Measurements from ENCODE around the gene ZNF84. TPM values are rescaled to one million over a fixed set of nuclear protein-coding genes. Genes with fewer than 3 reads are reported as not detected.

ZNF84 gene
- total RNA-seq, 4 donors from 2014 or later, result 21.6 to 62.0 (median 30.1) TPM

DNA sequence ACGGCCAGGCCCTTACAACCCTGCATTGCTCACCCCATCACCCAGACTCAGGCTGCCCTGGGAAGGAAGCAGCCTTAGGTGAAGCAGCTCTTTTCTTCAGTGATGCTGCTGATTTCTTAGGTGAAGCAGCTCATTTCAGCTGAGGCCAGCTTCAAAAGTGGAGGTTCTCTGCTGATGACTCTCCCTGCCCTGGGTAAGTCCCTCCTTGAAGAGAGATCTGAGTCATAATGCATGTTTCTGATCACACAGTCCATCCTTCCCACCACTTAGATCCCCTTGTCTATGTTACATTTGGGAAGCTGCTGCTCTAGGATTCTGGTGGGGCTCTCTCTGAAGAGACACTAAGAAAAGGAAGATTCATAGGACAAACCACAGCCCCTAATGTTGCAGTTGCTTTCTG lies 26.2 kb downstream of the ZNF84 start:
- H3K9me3 ChIP-seq, result peaks cover 17 to 100% (median 75%) of the 10 kb centered on the region in 4 donors

DNA sequence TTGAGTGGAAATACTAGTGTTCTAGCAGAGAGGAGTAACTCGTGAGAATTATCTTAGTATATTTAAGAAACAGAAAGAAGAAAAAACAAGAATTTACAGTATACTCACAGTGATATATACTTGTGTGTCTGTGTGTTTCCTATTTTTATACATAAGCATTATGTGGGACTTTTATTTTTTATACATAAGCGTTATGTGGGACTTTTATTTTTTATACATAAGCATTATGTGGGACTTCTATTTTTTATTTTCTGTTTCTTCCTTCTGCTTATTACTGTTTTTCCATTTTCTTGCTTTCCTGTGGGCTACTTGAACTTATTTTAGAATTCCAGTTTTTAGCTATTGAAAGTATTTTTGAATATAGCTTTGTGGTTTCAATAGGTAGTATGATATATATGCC lies 36.5 kb downstream of the ZNF84 start:
- Histone ChIP-seq H3K36me3 (peaks cover 0 to 7% (median 0%) of the 10 kb centered on the region in 3 donors), H3K4me1 (no peaks in the 10 kb centered on the region), H3K27me3 (no peaks in the 10 kb centered on the region), H3K9me3 (peaks cover 0 to 100% (median 35%) of the 10 kb centered on the region in 4 donors), H3K4me3 (no peak overlapping the region), H3K27ac (no peak overlapping the region)
- DNase-seq (ENCODE audit: low spot score in 2 of 2), result no peak
- 87 to 94% methylated on average over 2 of the region's 2 CpGs for WGBS, 2 donors
- TF ChIP-seq, protein P1, sequence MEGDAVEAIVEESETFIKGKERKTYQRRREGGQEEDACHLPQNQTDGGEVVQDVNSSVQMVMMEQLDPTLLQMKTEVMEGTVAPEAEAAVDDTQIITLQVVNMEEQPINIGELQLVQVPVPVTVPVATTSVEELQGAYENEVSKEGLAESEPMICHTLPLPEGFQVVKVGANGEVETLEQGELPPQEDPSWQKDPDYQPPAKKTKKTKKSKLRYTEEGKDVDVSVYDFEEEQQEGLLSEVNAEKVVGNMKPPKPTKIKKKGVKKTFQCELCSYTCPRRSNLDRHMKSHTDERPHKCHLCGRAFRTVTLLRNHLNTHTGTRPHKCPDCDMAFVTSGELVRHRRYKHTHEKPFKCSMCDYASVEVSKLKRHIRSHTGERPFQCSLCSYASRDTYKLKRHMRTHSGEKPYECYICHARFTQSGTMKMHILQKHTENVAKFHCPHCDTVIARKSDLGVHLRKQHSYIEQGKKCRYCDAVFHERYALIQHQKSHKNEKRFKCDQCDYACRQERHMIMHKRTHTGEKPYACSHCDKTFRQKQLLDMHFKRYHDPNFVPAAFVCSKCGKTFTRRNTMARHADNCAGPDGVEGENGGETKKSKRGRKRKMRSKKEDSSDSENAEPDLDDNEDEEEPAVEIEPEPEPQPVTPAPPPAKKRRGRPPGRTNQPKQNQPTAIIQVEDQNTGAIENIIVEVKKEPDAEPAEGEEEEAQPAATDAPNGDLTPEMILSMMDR (IDR thresholded peaks at IDR 0.05), result no peak
- TF ChIP-seq EP300 (IDR thresholded peaks at IDR 0.05) (no peak), POLR2A (IDR thresholded peaks at IDR 0.05) (no peak)

More for the DNA sequence above, 26.2 kb downstream of the ZNF84 start:
- no peak overlapping the region for H3K27ac ChIP-seq
- WGBS, 2 donors, result 91 to 100% methylated on average over 1 of the region's 1 CpG
- peaks cover 0 to 56% (median 0%) of the 10 kb centered on the region in 3 donors for H3K36me3 ChIP-seq
- no peaks in the 10 kb centered on the region for H3K27me3 ChIP-seq
- no peak overlapping the region for H3K4me3 ChIP-seq
- TF ChIP-seq, protein P1 (IDR thresholded peaks at IDR 0.05), result no peak
- no peak for TF ChIP-seq EP300 (IDR thresholded peaks at IDR 0.05)
- no peak for TF ChIP-seq POLR2A (IDR thresholded peaks at IDR 0.05)
- DNase-seq (ENCODE audit: low spot score in 2 of 2), result no peak
- no peaks in the 10 kb centered on the region for H3K4me1 ChIP-seq

DNA sequence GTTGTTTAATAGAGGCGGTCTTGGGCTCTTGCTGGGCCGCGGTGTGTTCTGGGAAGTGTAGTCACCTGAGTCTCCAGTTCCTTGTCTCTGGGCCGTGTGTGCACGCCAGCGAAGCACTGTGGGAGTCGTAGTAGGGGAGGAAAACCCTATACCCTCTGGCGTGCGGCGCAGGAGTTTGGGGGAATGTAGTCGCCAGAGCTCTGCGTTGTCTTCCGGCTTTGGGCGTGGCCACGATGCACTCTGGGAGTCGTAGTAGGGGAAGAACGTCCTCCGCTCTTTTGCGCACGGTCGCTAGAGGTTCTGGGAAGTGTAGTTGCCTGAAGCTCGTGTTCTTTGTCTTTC lies 42.7 kb downstream of the ZNF84 start:
- Histone ChIP-seq H3K4me3 (peak overlapping the region; percentile 64 to 91 (median 85)), H3K27me3 (no peaks in the 10 kb centered on the region), H3K9me3 (peaks cover 0 to 83% (median 36%) of the 10 kb centered on the region in 4 donors), H3K27ac (peak overlapping the region; percentile 96 to 99 (median 97)), H3K4me1 (peaks cover 0 to 13% (median 5%) of the 10 kb centered on the region in 4 donors), H3K36me3 (peaks cover 9 to 36% (median 18%) of the 10 kb centered on the region in 3 donors)
- TF ChIP-seq, protein P1 (IDR thresholded peaks at IDR 0.05), result no peak
- TF ChIP-seq EP300 (IDR thresholded peaks at IDR 0.05) (peak; percentile 32 to 84), POLR2A (IDR thresholded peaks at IDR 0.05) (no peak)
- WGBS, 2 donors, result 1 to 2% methylated on average over 22 of the region's 22 CpGs
- DNase-seq (ENCODE audit: low spot score in 2 of 2), result peak; percentile 93 to 95

DNA sequence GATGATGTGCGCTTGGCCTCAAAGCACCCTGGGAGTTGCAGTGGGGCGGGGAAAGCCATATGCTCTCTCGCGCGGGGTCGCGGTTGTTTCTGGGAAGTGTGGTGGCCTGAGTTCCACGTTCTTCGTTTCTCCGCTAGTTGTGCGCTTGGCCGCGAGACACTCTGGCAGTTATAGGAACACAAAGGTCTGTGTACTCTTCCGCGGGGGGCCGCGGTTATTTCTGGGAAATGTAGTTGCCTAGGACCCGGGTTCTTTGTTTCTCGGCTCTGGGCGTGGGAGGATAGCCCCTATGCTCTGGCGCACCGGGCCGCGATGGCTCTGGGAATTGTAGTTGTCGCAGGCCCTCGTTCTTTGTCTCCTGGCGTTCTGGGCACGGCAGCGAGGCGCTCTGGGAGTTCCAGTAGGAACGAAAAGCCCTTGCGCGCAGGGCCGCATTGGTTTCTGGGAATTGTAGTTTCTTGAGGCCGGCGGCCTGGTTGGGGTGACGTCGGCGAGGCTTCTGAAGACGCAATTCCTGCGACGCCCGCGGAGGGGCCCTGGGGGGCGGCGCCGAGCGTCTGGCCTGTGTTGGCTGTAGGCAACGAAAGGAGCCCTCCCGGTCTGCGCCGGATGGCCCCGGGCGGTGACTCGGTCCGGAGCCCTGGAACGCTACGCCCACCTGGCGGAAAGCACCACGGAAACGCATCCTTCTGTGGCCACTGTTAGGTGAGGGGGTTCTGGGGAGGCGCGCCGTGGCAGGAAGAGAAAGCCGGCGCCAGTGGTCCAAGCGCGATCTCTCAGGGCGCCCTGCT lies 43.3 kb downstream of the ZNF84 start, which contains the start of gene ZNF140:
ZNF140 (plus strand) TSS at position 556 of the 791 bp plus-strand sequence. CDS start 398 bp downstream, outside the sequence.
- peaks cover 0 to 83% (median 36%) of the 10 kb centered on the region in 4 donors for H3K9me3 ChIP-seq
- H3K4me1 ChIP-seq, result peaks cover 0 to 13% (median 5%) of the 10 kb centered on the region in 4 donors
- peak within 1 kb of the TSS; percentile 64 to 91 (median 85) for H3K4me3 ChIP-seq
- TF ChIP-seq EP300 (IDR thresholded peaks at IDR 0.05) (peak; percentile 56 to 71), POLR2A (IDR thresholded peaks at IDR 0.05) (peak in 1 of 2 donors; percentile 65)
- TF ChIP-seq, protein P1 (IDR thresholded peaks at IDR 0.05), result peak in 3 of 5 experiments; percentile 27 to 72 (median 65)
- 0% methylated on average over 53 to 55 of the region's 69 CpGs for WGBS, 2 donors
- DNase-seq (ENCODE audit: low spot score in 2 of 2), result peak; percentile 89 to 93
- peak within 1 kb of the TSS; percentile 96 to 99 (median 97) for H3K27ac ChIP-seq
- no peaks in the 10 kb centered on the region for H3K27me3 ChIP-seq
- peaks cover 9 to 41% (median 22%) of the 10 kb centered on the region in 3 donors for H3K36me3 ChIP-seq
